Tibial nerve (tissue), 4 donors: Measurements from ENCODE around the gene RNF7.
"Not testable (repeated sequence)": the region's sequence is repeated elsewhere in the genome, so short reads cannot be mapped to it uniquely, and the experiment has no call there.

ENCODE experiments used
- EP300 ChIP-seq, 2 donors: sonication (generic); formaldehyde crosslinking; IDR thresholded peaks; one replicate each; pipeline ENCODE4 v1.6.1; 2017; ENCODE audit warnings: antibody characterized with exemption in 2 of 2, mild to moderate bottlenecking in 1 of 2
- POLR2A ChIP-seq, 2 donors: fragments of 450-650 bp; IDR thresholded peaks; one replicate each; pipeline ENCODE4 v1.6.1; 2017; ENCODE audit warnings: antibody characterized with exemption in 2 of 2, mild to moderate bottlenecking in 2 of 2, moderate library complexity in 2 of 2
- TF ChIP-seq, protein P1 (sequence below), 5 experiments: fragments of 200-600 bp in 3 of 5; fragments of 450-650 bp in 2 of 5; sonication (generic) in 3 of 5; IDR thresholded peaks; one replicate each; pipeline ENCODE4 v1.5.1; 2016 to 2019; ENCODE audit warnings: antibody characterized with exemption in 5 of 5, mild to moderate bottlenecking in 3 of 5, moderate library complexity in 2 of 5

DNA sequence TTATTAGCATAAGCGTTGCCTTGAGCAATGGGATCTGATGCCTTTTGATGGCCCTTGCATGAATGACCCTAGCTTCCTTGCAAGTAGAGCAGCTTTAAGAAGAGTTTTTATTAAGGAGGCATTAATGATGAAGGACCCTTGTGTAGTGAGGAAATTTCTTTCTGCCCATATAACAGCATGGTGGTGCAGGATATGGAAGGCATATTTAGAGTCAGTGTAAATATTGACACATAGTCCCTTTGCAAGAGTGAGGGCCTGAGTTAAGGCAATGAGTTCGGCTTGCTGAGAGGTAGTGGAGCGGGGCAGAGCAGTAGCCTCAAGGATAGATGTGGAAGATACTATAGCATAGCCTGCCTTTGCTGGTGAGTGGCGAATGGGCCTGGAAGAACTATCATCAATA is 45.1 kb upstream of the RNF7 start:
- not testable (repeated sequence) for TF ChIP-seq POLR2A, EP300 (IDR thresholded peaks at IDR 0.05)
- TF ChIP-seq, protein P1, sequence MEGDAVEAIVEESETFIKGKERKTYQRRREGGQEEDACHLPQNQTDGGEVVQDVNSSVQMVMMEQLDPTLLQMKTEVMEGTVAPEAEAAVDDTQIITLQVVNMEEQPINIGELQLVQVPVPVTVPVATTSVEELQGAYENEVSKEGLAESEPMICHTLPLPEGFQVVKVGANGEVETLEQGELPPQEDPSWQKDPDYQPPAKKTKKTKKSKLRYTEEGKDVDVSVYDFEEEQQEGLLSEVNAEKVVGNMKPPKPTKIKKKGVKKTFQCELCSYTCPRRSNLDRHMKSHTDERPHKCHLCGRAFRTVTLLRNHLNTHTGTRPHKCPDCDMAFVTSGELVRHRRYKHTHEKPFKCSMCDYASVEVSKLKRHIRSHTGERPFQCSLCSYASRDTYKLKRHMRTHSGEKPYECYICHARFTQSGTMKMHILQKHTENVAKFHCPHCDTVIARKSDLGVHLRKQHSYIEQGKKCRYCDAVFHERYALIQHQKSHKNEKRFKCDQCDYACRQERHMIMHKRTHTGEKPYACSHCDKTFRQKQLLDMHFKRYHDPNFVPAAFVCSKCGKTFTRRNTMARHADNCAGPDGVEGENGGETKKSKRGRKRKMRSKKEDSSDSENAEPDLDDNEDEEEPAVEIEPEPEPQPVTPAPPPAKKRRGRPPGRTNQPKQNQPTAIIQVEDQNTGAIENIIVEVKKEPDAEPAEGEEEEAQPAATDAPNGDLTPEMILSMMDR (IDR thresholded peaks at IDR 0.05) = not testable (repeated sequence)
